HG03045 (cell line): Measurements from ENCODE around the gene TTI1.
A peak's percentile ranks its signal among the peaks of the same experiment; 100 is the strongest.

Source experiments
- ATAC-seq: cut with Tn5 transposase; IDR thresholded peaks from one replicate; pipeline ENCODE4 v1.9.1; 2021; ENCODE audit warnings: mild to moderate bottlenecking, moderate library complexity; ENCODE audit not compliant: unreplicated experiment

The TTI1 gene

GRCh38 chr20:38055294-38055693 lies 22.0 kb upstream of the TTI1 start:
- no peak for ATAC-seq

GRCh38 chr20:38054647-38055046 lies 21.4 kb upstream of the TTI1 start:
- no peak for ATAC-seq

DNA sequence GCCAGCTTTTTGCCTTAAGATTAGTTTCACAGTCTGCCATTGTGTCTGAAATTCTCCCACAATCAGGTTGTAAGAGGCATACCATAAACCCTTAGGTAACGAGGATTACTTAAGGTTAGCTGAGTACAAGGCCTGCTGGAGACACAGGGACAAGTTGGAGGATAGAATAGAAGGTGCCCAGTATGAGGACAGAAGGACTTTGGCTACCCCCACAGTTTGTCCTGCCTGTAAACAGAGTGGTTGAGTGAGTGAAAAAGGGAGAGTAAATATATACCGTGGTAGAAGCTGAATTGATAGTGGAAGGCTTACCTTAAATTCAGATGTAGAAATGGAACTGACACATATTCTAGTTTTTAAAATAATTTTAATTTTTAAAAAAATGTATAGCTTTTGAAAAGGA lies 19.6 kb upstream of the TTI1 start:
- no peak for ATAC-seq

DNA sequence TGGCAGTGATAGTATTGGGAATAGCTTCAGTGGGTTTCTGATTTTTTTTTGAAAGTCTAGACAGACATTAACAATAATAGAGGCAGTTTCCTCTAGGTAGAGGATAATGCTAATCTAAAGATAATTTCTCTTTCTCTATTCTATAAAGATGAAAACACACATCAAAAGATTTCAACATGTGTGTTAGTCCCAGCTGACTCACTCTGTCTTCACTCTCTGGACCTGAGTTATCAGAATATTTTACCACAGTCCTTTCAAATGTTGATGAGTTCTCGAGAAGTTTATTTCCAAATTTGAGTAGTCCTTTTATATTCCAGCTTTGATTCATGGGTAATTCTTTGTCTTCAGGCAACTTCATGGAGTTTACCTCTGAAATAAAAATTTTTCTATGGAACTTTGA lies 17.4 kb upstream of the TTI1 start:
- no peak for ATAC-seq

DNA sequence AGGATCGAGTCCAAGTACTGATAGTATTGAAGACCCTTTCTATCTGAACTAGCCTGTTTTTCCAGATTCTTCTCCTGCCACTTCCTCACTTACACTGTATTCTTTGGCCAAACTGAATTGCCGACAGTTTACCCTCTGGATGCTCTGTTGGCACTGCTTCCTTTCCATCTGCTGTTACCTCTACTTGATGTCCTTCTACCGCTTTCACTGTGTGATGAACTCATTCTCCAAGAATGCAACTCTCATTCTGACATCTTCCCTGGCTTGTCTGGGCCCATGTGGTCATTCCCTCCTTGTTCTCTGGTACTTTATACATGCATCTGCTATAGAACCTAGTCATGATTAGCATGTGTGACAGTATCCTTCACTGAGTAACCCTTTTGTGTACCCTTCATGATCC lies 16.5 kb upstream of the TTI1 start:
- no peak for ATAC-seq

DNA sequence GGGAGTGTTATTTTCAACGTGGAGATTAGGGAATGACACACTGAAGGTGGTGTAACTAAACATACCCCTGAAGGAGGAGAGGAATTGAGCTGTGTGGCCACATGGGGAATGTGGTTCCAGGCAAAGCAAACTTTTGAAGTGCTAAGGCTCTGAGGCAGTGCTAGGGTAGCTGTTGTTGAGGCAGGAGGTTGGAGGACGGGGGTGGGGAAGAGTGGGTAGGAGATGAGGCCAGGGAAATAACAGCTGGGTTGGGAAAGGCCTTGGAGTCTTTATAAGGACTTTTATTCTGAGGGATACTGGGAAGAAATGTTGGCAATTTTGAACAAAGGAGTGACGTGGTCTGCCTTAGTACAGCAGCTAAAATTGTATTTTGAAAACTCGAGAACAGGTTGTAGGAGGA lies 13.3 kb upstream of the TTI1 start:
- ATAC-seq, result no peak

- no peak for ATAC-seq
These were observed 11.4 kb upstream of the TTI1 start for GRCh38 chr20:38044685-38045084.

GRCh38 chr20:38043512-38044300 lies 10.4 kb upstream of the TTI1 start:
- no peak for ATAC-seq

- no peak for ATAC-seq
These were observed 7.0 kb upstream of the TTI1 start for GRCh38 chr20:38040276-38040675.

DNA sequence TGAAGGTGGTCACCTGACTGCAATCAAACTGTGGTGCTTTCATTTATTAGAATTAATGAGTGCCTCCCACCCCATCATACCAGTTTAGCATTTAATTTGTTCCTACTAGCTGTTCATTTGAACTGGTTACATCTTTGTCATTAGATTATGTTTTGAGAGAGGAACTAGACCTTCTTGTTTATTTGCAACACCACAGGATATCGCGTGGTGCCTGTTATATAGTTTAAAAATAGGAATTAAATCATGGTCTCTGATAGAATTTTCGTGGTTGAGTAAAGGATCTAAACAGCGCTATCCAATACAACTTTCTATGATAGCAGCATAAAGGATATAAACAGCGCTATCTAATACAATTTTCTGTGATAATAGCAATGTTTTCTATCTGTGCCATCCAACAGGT lies 3.1 kb upstream of the TTI1 start:
- no peak for ATAC-seq

GRCh38 chr20:38034961-38035360 lies 1.7 kb upstream of the TTI1 start:
- no peak for ATAC-seq

DNA sequence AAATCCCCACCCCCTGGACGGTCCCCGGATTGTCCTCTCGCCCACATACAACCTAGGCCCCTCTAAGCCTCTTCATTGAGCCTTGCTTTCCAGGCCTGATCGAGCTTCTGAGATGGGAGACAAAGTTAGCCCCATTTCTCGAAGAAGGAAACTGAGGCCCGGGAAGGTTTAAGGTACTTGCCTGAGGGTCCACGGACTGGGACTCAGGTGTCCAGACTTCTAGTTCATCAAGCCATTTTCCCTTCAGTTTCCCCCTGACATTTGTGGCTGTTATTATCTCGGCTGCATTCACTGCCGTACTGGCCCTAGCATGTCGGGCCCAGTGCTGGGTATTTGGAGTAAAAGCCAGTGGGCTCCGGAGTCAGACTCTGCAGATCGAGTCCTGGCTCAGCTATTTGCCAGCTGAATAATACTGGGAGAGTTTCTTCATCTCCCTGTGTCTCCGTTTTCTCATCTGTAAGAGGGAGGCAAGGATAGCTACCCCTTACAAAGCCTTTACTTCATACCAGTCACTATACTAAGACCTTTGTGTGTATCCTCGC lies 923 bp upstream of the TTI1 start:
- ATAC-seq, result peak; percentile 11

- ATAC-seq, result peak; percentile 40
These were observed 499 bp downstream of the TTI1 start for GRCh38 chr20:38032585-38033329.

DNA sequence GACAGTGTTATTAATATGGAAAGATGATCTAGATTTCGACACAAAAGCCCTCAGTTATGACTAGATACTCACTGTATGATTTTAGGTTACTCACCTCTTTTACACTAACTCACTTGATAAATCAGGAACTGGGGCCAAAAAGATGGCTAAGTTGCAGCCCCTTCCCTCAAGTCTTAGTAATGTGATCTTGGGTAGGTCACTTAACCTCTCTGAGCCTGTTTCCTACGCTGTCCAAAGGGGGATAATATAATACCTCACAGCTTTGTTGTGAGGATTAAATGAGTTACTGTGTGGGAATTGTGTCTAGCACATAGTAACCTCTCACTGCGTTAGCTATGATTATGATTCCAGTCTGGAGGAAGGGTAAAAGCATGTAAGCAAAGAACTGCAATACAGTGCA lies 1.3 kb downstream of the TTI1 start:
- ATAC-seq, result no peak

- ATAC-seq, result no peak
These were observed 3.8 kb downstream of the TTI1 start for GRCh38 chr20:38029453-38029852.

- ATAC-seq, result no peak
These were observed 8.8 kb downstream of the TTI1 start for GRCh38 chr20:38024496-38024895.

- no peak for ATAC-seq
These were observed 9.9 kb downstream of the TTI1 start for GRCh38 chr20:38023181-38024001.

- no peak for ATAC-seq
These were observed 12.0 kb downstream of the TTI1 start for GRCh38 chr20:38021087-38021772.

DNA sequence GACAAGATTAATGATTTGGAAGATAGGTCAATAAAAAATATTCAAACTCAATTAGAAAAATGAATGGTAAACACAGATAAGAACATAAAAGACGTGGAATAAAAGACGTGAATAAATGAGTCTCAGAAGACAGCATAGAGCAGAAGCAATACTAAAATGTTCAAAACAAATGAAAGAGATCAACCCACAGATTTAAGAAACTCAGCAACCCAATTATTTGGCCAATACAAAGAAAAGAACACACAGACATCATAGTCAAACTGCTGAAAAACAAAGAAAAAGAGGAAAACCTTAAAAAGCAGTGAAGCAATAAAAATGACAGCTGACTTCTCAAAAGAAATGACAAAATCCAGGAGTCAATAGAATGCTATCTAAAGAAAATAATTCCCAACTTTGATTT lies 14.9 kb downstream of the TTI1 start:
- ATAC-seq, result no peak

GRCh38 chr20:38017959-38018358 lies 15.3 kb downstream of the TTI1 start:
- no peak for ATAC-seq

DNA sequence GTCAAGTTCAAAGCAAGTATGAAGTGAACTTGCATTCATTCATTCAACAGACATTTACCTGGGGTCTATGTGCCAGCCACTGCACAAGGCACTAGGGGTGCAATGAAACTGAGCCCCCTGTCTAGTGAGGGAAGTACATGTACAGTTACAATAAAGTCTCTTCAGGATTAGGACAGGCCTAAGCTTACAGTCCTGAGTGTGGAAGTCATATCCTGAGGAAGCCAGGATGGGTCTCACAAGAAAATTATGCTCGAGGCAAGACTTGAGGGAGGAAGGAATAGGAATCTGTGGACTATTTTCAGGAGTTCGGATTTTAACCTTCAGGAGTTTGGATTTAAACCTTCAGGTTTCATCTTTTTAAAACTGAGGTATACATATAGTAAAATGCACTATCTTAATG lies 19.4 kb downstream of the TTI1 start:
- ATAC-seq, result no peak
